GM06990 (cell line): Measurements from ENCODE around the gene PAPPA.

Source experiments
- DNase-seq: peaks from one replicate; pipeline ENCODE4 v3.0.0-alpha.2; 2011; ENCODE audit not compliant: insufficient read length; ENCODE audit errors: extremely low read depth
- H3K27me3 ChIP-seq: replicated peaks from 2 replicates; pipeline ENCODE4 v1.6.0; 2011; ENCODE audit warnings: low read length; ENCODE audit not compliant: control insufficient read depth, insufficient read depth
- H3K36me3 ChIP-seq: 2 replicates; pipeline ENCODE4 v1.5.1; 2011; ENCODE audit warnings: low read length; ENCODE audit not compliant: control insufficient read depth, insufficient read depth
- H3K4me3 ChIP-seq: replicated peaks from 2 replicates; pipeline ENCODE4 v1.5.1; 2011; ENCODE audit warnings: low read depth, mild to moderate bottlenecking, control low read depth, low read length
- CTCF ChIP-seq: IDR thresholded peaks from 2 replicates; pipeline ENCODE4 v1.5.1; 2011; ENCODE audit warnings: low read length, control low read depth, mild to moderate bottlenecking, inconsistent platforms; ENCODE audit not compliant: insufficient read depth, poor library complexity, severe bottlenecking

PAPPA gene

GRCh38 chr9:116189683-116190082, 36.1 kb downstream of the PAPPA start:
- no peak for TF ChIP-seq CTCF
- H3K36me3 ChIP-seq, result no peaks in the 10 kb centered on the region
- no peaks in the 10 kb centered on the region; the same call in 1 of the 2 replicates for H3K27me3 ChIP-seq
- H3K4me3 ChIP-seq, result no peak overlapping the region
- no peak for DNase-seq

GRCh38 chr9:116190637-116191396, 37.2 kb downstream of the PAPPA start:
- DNase-seq, result no peak
- TF ChIP-seq CTCF, result no peak
- Histone ChIP-seq H3K36me3 (no peaks in the 10 kb centered on the region), H3K4me3 (no peak overlapping the region), H3K27me3 (no peaks in the 10 kb centered on the region; the same call in 1 of the 2 replicates)

GRCh38 chr9:116191576-116192415, 38.2 kb downstream of the PAPPA start:
- TF ChIP-seq CTCF, result no peak
- H3K4me3 ChIP-seq, result no peak overlapping the region
- H3K36me3 ChIP-seq, result no peaks in the 10 kb centered on the region
- H3K27me3 ChIP-seq, result no peaks in the 10 kb centered on the region; the same call in 1 of the 2 replicates
- no peak for DNase-seq

GRCh38 chr9:116193636-116194035, 40.0 kb downstream of the PAPPA start:
- no peak overlapping the region for H3K4me3 ChIP-seq
- no peak for TF ChIP-seq CTCF

GRCh38 chr9:116196806-116197205, 43.2 kb downstream of the PAPPA start:
- TF ChIP-seq CTCF, result no peak
- Histone ChIP-seq H3K4me3 (no peak overlapping the region), H3K27me3 (peaks cover under 1% of the 10 kb centered on the region; the same call in 1 of the 2 replicates), H3K36me3 (no peaks in the 10 kb centered on the region)
- DNase-seq, result no peak

More at GRCh38 chr9:116193636-116194035, 40.0 kb downstream of the PAPPA start:
- H3K36me3 ChIP-seq, result no peaks in the 10 kb centered on the region
- H3K27me3 ChIP-seq, result no peaks in the 10 kb centered on the region; the same call in 1 of the 2 replicates
- DNase-seq, result no peak
